Colonic mucosa (tissue), 4 donors: Measurements from ENCODE around the gene LRRC7. TPM values are rescaled to one million over a fixed set of nuclear protein-coding genes. Genes with fewer than 3 reads are reported as not detected.
A peak's percentile ranks its signal among the peaks of the same experiment; 100 is the strongest.

ENCODE experiments used
- DNase-seq: peaks from one replicate; pipeline ENCODE4 v3.0.0-alpha.2; 2020
- H3K27ac ChIP-seq: fragments of 200-600 bp; one replicate; pipeline ENCODE4 v1.8.0; 2021
- H3K27me3 ChIP-seq: fragments of 200-600 bp; one replicate; pipeline ENCODE4 v1.8.0; 2021
- H3K36me3 ChIP-seq: fragments of 200-600 bp; one replicate; pipeline ENCODE4 v1.8.0; 2021
- H3K4me1 ChIP-seq: fragments of 200-600 bp; one replicate; pipeline ENCODE4 v1.8.0; 2021; ENCODE audit warnings: mild to moderate bottlenecking
- H3K4me3 ChIP-seq: fragments of 200-600 bp; one replicate; pipeline ENCODE4 v1.8.0; 2021
- H3K9ac ChIP-seq, 2 donors: one replicate each; pipeline ENCODE4 v1.7.0; 2013; ENCODE audit warnings: control low read depth in 2 of 2, low read depth in 2 of 2, low read length in 2 of 2
- H3K9me3 ChIP-seq: fragments of 200-600 bp; one replicate; pipeline ENCODE4 v1.8.0; 2021
- CTCF ChIP-seq: fragments of 200-600 bp; IDR thresholded peaks from one replicate; pipeline ENCODE4 v1.8.0; 2022; ENCODE audit warnings: antibody characterized with exemption, mild to moderate bottlenecking
- intact Hi-C: fragments of 100-400 bp; cut with DNase I; formaldehyde crosslinking; loops from one replicate; pipeline ENCODE4 v1.14.1; 2022
- total RNA-seq, 2 donors: library from RNA; stranded (reverse); fragmentation: NEBNext Ultra II Directional in 1 of 2; extraction: Animal tissue kit (Norgen Biotek cat#: 25700) in 1 of 2; gene quantifications; one replicate each; pipeline ENCODE4 v1.2.1, GENCODE V29; 2021
- donor health status: healthy.
- donor health status: DM: no; HTN: no; CAD: no.
- donor health status: DM: no; HTN: no; CAD: no.

LRRC7 gene
- total RNA-seq, 2 donors from 2014 or later: 0.21 to 0.22 TPM

DNA sequence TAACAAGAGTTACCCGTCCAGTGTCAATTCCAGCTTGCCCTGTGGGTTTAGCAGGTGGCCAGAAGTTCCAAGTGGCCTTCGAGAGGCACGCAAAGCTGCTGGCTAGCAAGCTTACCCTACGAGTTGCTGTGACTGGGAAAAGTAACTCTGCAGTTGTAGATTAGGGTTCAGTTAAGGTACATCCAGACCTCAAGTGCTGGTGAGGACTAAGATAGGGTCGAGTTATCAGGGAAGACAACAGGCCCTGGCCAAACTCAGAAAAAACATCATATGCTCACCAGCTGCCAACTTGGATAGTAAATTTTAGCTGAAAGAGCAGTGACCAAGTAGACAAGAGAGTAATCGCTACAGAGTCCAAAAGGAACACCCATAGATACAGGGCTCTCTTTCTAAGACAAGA, 27.7 kb upstream of the LRRC7 start:
- no peaks in the 10 kb centered on the region for H3K9me3 ChIP-seq
- no peaks in the 10 kb centered on the region for H3K36me3 ChIP-seq
- no peak for TF ChIP-seq CTCF
- intact Hi-C loops: no loop called here
- H3K4me1 ChIP-seq: no peaks in the 10 kb centered on the region
- H3K27ac ChIP-seq: no peak overlapping the region
- no peaks in the 10 kb centered on the region for H3K27me3 ChIP-seq
- H3K4me3 ChIP-seq: no peak overlapping the region
- DNase-seq: no peak
- no peak overlapping the region for H3K9ac ChIP-seq

DNA sequence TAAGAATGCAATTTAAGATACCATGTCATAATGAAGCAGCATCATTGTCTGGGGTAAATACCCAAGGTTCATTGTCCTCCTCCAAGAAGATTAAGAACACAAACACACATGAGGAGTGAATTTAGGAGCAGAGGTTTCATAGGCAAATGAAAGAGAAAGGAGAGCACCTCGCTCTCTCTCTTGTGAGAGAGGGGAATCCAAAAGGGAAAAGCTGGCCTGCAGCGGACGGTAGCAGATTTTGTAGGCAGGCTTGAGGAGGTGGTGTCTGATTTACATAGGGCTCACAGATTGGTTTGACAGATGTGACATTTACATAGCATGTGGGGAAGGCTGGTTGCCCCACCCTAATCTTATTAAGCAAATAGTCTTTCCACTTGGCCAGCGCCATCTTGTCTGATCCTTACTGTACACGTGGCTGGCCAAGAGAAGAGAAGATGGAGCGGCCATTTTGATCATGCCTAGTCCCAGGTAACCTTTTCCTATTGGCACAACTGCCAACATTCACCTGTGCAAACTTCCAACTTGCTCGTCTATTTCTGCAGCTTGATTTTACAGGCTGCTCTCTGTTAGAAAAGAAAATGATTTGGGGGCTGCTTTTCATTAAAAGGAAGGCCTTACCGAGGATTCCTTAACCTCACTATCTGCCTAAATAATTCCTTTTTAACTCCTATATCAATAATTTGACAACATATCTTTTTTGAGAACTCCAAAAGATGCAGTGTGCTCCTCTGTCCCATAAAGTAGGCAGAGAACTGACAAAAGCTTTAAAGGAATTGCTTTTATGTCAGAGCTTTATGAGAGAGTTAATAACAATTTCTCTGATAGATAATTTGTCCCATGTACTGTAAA, 16.0 kb upstream of the LRRC7 start:
- no peaks in the 10 kb centered on the region for H3K27me3 ChIP-seq
- TF ChIP-seq CTCF: no peak
- H3K9ac ChIP-seq: no peak overlapping the region
- no peaks in the 10 kb centered on the region for H3K36me3 ChIP-seq
- DNase-seq: no peak
- no peak overlapping the region for H3K27ac ChIP-seq
- no peaks in the 10 kb centered on the region for H3K9me3 ChIP-seq
- H3K4me3 ChIP-seq: no peak overlapping the region
- no peaks in the 10 kb centered on the region for H3K4me1 ChIP-seq
- intact Hi-C loops: no loop called here

- Histone ChIP-seq H3K9me3 (no peaks in the 10 kb centered on the region), H3K36me3 (no peaks in the 10 kb centered on the region), H3K27me3 (no peaks in the 10 kb centered on the region), H3K9ac (no peak overlapping the region), H3K27ac (no peak overlapping the region), H3K4me3 (no peak overlapping the region), H3K4me1 (no peaks in the 10 kb centered on the region)
- DNase-seq: no peak
- intact Hi-C loops: no loop called here
- TF ChIP-seq CTCF: no peak
Measured at GRCh38 chr1:69553726-69554125, 14.0 kb upstream of the LRRC7 start.

DNA sequence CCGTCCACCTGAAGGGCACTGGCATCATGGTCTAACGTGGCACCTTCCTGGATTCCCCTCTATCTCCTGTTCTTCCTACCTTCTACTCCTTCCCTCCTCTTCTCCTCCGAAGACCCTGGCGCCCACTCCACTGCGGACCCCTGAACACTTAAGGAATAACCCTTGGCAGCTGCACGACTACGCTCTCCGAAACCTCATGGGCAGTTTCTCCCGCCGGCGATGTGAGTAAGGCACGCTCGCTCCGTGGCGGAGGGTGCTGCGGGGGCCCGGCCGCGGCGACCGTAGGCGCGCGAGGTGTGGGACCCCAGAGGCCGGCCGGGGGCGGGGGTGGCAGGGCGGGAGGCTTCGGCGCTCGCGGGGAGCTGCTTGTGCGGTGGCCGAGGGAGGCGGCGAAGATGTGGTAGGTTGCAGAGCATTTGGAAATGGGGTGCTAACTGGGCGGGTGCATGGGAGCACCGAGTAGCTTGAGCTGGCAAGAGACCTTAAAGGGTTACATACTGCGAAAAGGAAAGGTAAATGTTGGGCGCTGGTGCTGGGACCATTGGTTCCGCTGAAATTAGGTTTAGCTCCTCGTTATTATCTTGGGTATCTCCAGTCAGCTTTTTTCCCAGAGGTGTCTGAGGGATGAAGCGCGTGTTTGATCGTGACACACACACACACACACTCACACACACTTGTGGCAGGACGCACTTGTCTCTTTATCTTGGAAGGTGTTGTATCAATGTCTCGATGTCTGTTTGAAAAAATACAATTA, 876 bp downstream of the LRRC7 start:
- H3K9me3 ChIP-seq: no peaks in the 10 kb centered on the region
- no peak for TF ChIP-seq CTCF
- H3K27ac ChIP-seq: no peak overlapping the region
- intact Hi-C loops: no loop called here
- H3K9ac ChIP-seq: no peak overlapping the region
- H3K36me3 ChIP-seq: no peaks in the 10 kb centered on the region
- peaks cover 33% of the 10 kb centered on the region for H3K27me3 ChIP-seq
- no peaks in the 10 kb centered on the region for H3K4me1 ChIP-seq
- DNase-seq: no peak
- H3K4me3 ChIP-seq: peak overlapping the region; percentile 47

- intact Hi-C loops: no loop called here
- Histone ChIP-seq H3K27me3 (peaks cover 33% of the 10 kb centered on the region), H3K27ac (no peak overlapping the region), H3K4me1 (no peaks in the 10 kb centered on the region), H3K36me3 (no peaks in the 10 kb centered on the region), H3K9me3 (no peaks in the 10 kb centered on the region), H3K9ac (peak overlapping the region in 1 of 2 donors; percentile 0), H3K4me3 (no peak overlapping the region)
- no peak for DNase-seq
- TF ChIP-seq CTCF: no peak
Measured at GRCh38 chr1:69569175-69569541, 1.4 kb downstream of the LRRC7 start.
